Natural killer cell (primary cell): ENCODE results near the gene NDST1. TPM values are rescaled to one million over a fixed set of nuclear protein-coding genes. Genes with fewer than 3 reads are reported as not detected.

Experiments
- ATAC-seq, 3 donors: fragments of 150-1000 bp in 2 of 3; fragments of 200-7000 bp in 1 of 3; cut with Tn5 transposase; 1 replicate in 1 of 3; 2 replicates in 2 of 3; pipeline ENCODE4 v1.10.0; 2021; ENCODE audit warnings: mild to moderate bottlenecking in 2 of 3, moderate library complexity in 2 of 3
- DNase-seq, 2 donors: peaks; one replicate each; pipeline versions ENCODE4 v3.0.0 to v3.0.0-alpha.2; 2013 to 2021; ENCODE audit warnings: mixed read lengths in 1 of 2
- H3K27ac ChIP-seq: one replicate; pipeline ENCODE4 v1.5.1; 2013; ENCODE audit warnings: mild to moderate bottlenecking, low read length
- H3K27me3 ChIP-seq: one replicate; pipeline ENCODE4 v1.6.1; 2013; ENCODE audit warnings: low read length; ENCODE audit not compliant: control insufficient read depth, insufficient read depth
- H3K36me3 ChIP-seq: one replicate; pipeline ENCODE4 v1.6.1; 2013; ENCODE audit warnings: low read length; ENCODE audit not compliant: control insufficient read depth, insufficient read depth
- H3K4me1 ChIP-seq: one replicate; pipeline ENCODE4 v1.6.1; 2013; ENCODE audit warnings: low read length; ENCODE audit not compliant: control insufficient read depth, insufficient read depth
- H3K4me3 ChIP-seq: one replicate; pipeline ENCODE4 v1.5.1; 2013; ENCODE audit warnings: low read length
- H3K9me3 ChIP-seq: one replicate; pipeline ENCODE4 v1.6.1; 2013; ENCODE audit warnings: low read length; ENCODE audit not compliant: control insufficient read depth, insufficient read depth
- H3K27ac Mint-ChIP-seq, 2 donors: one replicate each; pipeline ENCODE4 v1.8.0; 2022; ENCODE audit warnings: mild to moderate bottlenecking in 2 of 2, mixed read lengths in 2 of 2, moderate library complexity in 1 of 2
- H3K27me3 Mint-ChIP-seq, 2 donors: one replicate each; pipeline ENCODE4 v1.8.0; 2022; ENCODE audit warnings: low read depth in 2 of 2, mixed read lengths in 2 of 2
- H3K36me3 Mint-ChIP-seq: one replicate; pipeline ENCODE4 v1.8.0; 2022; ENCODE audit warnings: mixed read lengths
- H3K4me1 Mint-ChIP-seq, 2 donors: one replicate each; pipeline ENCODE4 v1.8.0; 2022; ENCODE audit warnings: mixed read lengths in 2 of 2
- H3K4me3 Mint-ChIP-seq: one replicate; pipeline ENCODE4 v1.8.0; 2022; ENCODE audit warnings: mild to moderate bottlenecking, moderate library complexity, mixed read lengths
- H3K9me3 Mint-ChIP-seq, 2 donors: one replicate each; pipeline ENCODE4 v1.8.0; 2022; ENCODE audit warnings: mixed read lengths in 2 of 2
- WGBS: methylation state at CpG from one replicate; pipeline ENCODE4 v1.1.7; 2013; ENCODE audit warnings: missing lambda C conversion rate; ENCODE audit not compliant: insufficient coverage; 5-methylcytosine and 5-hydroxymethylcytosine counted together
- intact Hi-C: fragments of 100-400 bp; cut with micrococcal nuclease; formaldehyde crosslinking; loops from one replicate; pipeline ENCODE4 v1.14.2; 2022
- total RNA-seq, 4 donors: library from RNA; stranded (reverse); fragments of 120-200 nt in 1 of 4; gene quantifications; one replicate each; pipeline versions ENCODE4 v1.2.3 to v1.2.4, GENCODE V29; 2013 to 2022
- TF ChIP-seq, protein P1 (sequence below): fragments of 200-600 bp; IDR thresholded peaks from one replicate; pipeline ENCODE4 v1.8.0; 2022; ENCODE audit warnings: antibody characterized with exemption

NDST1 gene
- total RNA-seq, 3 donors from 2014 or later (not counting 1 experiment from before 2014, with no cell fraction given) = 2.8 to 12.3 (median 4.3) TPM

DNA sequence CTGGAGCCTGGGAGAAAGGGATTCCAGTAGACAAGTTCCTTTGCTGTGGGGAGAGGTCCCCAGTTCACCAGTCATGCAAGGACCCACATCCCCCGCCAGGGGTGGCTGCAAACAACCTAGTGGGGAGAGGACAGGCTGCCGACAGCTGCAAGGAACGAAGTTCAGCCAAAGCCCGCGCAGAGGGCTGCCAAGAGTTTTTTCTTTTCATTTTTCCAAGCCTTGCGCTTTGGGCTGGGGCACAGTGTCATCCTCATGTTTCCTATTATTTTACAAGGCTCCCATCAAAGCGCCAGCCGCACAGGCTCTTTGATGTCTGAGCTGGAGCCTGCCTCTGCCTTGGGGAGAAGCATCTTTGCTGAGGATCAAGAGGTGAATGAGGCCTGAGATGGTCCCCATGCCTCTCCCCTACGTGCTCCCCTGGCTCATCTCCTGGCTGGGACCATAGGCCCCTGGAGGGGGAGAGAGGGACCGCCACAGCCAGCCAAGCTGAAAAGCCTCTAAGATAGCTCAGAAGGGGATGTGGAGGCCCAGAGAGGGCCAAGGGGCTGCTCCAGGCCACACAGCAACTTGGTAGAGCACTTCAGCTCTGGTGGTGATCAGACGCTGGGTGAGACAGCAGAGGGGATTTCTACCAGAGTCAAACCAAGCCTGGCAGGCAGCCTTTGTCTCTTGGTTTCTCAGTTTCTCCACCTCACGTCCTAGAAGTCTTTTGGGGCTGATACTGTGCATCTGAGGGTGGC lies 82.1 kb downstream of the NDST1 start:
- no peaks in the 10 kb centered on the region for H3K4me1 Mint-ChIP-seq
- no peak for ATAC-seq

DNA sequence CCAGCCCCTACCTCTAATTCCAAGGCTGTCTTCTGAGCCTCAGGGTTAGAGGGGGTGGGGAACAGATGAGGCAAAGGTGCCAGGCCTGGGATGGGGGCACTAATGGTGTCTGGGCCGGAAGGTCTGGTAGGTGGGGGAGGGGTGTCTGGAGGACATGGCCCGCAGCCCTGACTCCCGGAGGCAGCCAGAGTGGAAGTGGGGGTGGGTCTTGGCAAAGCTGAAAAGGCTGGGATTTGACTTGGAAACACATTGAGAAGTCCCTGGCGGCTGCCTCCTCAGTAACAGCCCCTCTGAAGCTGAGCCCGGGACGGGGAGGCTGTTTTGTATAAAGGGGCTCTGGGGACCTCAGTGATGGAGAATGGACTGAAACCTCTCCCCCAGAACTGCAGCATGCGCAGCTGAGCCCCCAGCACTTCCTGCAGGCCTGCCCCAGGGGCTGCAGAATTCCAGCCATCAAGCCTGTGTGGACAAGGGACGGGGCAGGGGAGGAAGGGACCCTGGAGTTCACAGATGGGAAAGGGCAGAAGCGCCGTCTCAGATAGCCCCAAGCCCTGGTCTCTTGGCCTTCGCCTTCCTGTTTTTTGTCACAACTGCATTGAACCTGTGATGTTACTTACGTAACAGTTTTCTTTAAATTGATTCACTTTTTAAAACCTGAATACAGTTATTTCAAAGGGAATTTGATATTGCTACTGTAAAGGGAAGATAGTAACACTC lies 83.2 kb downstream of the NDST1 start:
- H3K27ac ChIP-seq = no peak overlapping the region
- Mint-ChIP-seq H3K4me3 (no peak overlapping the region), H3K9me3 (no peaks in the 10 kb centered on the region), H3K4me1 (no peaks in the 10 kb centered on the region), H3K27me3 (peaks cover 0 to 4% of the 10 kb centered on the region in 2 donors), H3K27ac (no peak overlapping the region), H3K36me3 (no peaks in the 10 kb centered on the region)
- intact Hi-C loops = no loop called here
- ATAC-seq = no peak
- no peaks in the 10 kb centered on the region for H3K9me3 ChIP-seq
- H3K4me1 ChIP-seq = no peaks in the 10 kb centered on the region
- H3K4me3 ChIP-seq = no peak overlapping the region
- H3K36me3 ChIP-seq = no peaks in the 10 kb centered on the region
- 93% methylated on average over 12 of the region's 12 CpGs for WGBS
- DNase-seq = no peak
- no peaks in the 10 kb centered on the region for H3K27me3 ChIP-seq
- TF ChIP-seq, protein P1, sequence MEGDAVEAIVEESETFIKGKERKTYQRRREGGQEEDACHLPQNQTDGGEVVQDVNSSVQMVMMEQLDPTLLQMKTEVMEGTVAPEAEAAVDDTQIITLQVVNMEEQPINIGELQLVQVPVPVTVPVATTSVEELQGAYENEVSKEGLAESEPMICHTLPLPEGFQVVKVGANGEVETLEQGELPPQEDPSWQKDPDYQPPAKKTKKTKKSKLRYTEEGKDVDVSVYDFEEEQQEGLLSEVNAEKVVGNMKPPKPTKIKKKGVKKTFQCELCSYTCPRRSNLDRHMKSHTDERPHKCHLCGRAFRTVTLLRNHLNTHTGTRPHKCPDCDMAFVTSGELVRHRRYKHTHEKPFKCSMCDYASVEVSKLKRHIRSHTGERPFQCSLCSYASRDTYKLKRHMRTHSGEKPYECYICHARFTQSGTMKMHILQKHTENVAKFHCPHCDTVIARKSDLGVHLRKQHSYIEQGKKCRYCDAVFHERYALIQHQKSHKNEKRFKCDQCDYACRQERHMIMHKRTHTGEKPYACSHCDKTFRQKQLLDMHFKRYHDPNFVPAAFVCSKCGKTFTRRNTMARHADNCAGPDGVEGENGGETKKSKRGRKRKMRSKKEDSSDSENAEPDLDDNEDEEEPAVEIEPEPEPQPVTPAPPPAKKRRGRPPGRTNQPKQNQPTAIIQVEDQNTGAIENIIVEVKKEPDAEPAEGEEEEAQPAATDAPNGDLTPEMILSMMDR = no peak

More for the DNA sequence above, 82.1 kb downstream of the NDST1 start:
- H3K4me3 Mint-ChIP-seq = no peak overlapping the region
- Histone ChIP-seq H3K36me3 (no peaks in the 10 kb centered on the region), H3K4me3 (no peak overlapping the region), H3K4me1 (no peaks in the 10 kb centered on the region), H3K27ac (no peak overlapping the region), H3K9me3 (no peaks in the 10 kb centered on the region), H3K27me3 (no peaks in the 10 kb centered on the region)
- TF ChIP-seq, protein P1 = no peak
- WGBS = 87% methylated on average over 12 of the region's 12 CpGs
- H3K27ac Mint-ChIP-seq = no peak overlapping the region
- no peak for DNase-seq
- H3K27me3 Mint-ChIP-seq = peaks cover 0 to 4% of the 10 kb centered on the region in 2 donors
- H3K9me3 Mint-ChIP-seq = no peaks in the 10 kb centered on the region
- intact Hi-C loops = no loop called here
- H3K36me3 Mint-ChIP-seq = no peaks in the 10 kb centered on the region

DNA sequence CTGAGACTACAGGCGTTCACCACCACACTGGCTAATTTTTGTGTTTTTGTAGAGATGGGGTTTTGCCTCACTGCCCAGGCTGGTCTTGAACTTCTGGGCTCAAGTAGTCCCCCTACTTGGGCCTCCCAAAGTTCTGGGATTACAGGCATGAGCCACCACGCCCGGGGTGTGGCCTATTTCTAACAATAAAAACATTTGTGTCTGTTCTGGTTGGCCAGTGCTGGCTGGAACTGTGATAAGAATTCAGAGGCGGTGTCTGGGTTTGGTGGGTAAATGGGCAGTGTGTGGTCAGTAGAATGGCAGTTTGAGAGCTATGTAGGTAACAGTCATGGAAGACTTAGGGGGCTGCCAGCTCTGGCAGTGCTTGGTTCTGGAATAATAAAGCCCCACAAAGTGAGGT lies 85.7 kb downstream of the NDST1 start:
- WGBS = 79% methylated on average over 3 of the region's 4 CpGs
- Mint-ChIP-seq H3K27ac (no peak overlapping the region), H3K4me1 (no peaks in the 10 kb centered on the region), H3K9me3 (no peaks in the 10 kb centered on the region), H3K27me3 (peaks cover 0 to 4% of the 10 kb centered on the region in 2 donors), H3K4me3 (no peak overlapping the region), H3K36me3 (no peaks in the 10 kb centered on the region)
- Histone ChIP-seq H3K4me3 (no peak overlapping the region), H3K4me1 (no peaks in the 10 kb centered on the region), H3K9me3 (no peaks in the 10 kb centered on the region), H3K36me3 (no peaks in the 10 kb centered on the region), H3K27ac (no peak overlapping the region), H3K27me3 (no peaks in the 10 kb centered on the region)
- intact Hi-C loops = no loop called here
- DNase-seq = no peak
- TF ChIP-seq, protein P1 = no peak
- ATAC-seq = no peak
